HG03025 (cell line): ENCODE data around the gene MAJIN.
"Not testable (repeated sequence)": the region's sequence is repeated elsewhere in the genome, so short reads cannot be mapped to it uniquely, and the experiment has no call there.

ENCODE experiments used
- ATAC-seq: cut with Tn5 transposase; IDR thresholded peaks from one replicate; pipeline ENCODE4 v1.9.1; 2021; ENCODE audit warnings: mild to moderate bottlenecking, moderate library complexity; ENCODE audit not compliant: unreplicated experiment, low FRiP score

MAJIN gene

GRCh38 chr11:64994318-64994717, 22.4 kb upstream of the MAJIN start:
- no peak for ATAC-seq

- ATAC-seq, result no peak
Measured at GRCh38 chr11:64990222-64990923, 18.5 kb upstream of the MAJIN start.

GRCh38 chr11:64989416-64989815, 17.5 kb upstream of the MAJIN start:
- no peak for ATAC-seq

GRCh38 chr11:64987998-64988854, 16.3 kb upstream of the MAJIN start:
- ATAC-seq, result no peak

GRCh38 chr11:64983339-64983738, 11.4 kb upstream of the MAJIN start:
- not testable (repeated sequence) for ATAC-seq

GRCh38 chr11:64976651-64977050, 4.7 kb upstream of the MAJIN start:
- no peak for ATAC-seq

- ATAC-seq, result no peak
Measured at GRCh38 chr11:64974124-64974523, 2.2 kb upstream of the MAJIN start.

- ATAC-seq, result no peak
Measured at GRCh38 chr11:64970731-64971151, 1.2 kb downstream of the MAJIN start.

GRCh38 chr11:64969209-64969608, 2.7 kb downstream of the MAJIN start:
- no peak for ATAC-seq

GRCh38 chr11:64967375-64967774, 4.5 kb downstream of the MAJIN start:
- no peak for ATAC-seq

- ATAC-seq, result no peak
Measured at GRCh38 chr11:64963072-64963631, 8.8 kb downstream of the MAJIN start.

- ATAC-seq, result no peak
Measured at GRCh38 chr11:64960719-64961118, 11.2 kb downstream of the MAJIN start.

- ATAC-seq, result no peak
Measured at GRCh38 chr11:64959498-64959897, 12.4 kb downstream of the MAJIN start.

- ATAC-seq, result no peak
Measured at GRCh38 chr11:64954201-64954600, 17.7 kb downstream of the MAJIN start.

- no peak for ATAC-seq
Measured at GRCh38 chr11:64951529-64951928, 20.4 kb downstream of the MAJIN start.

GRCh38 chr11:64947208-64947814, 24.6 kb downstream of the MAJIN start:
- ATAC-seq, result no peak

GRCh38 chr11:64936539-64936938, 35.4 kb downstream of the MAJIN start:
- no peak for ATAC-seq

GRCh38 chr11:64935359-64936081, 36.4 kb downstream of the MAJIN start, which contains the start of gene GPHA2:
TSS of gene GPHA2 (minus strand) at chr11:64935893. CDS start at chr11:64935460, 433 bp downstream.
- ATAC-seq, result no peak

- ATAC-seq, result no peak
Measured at GRCh38 chr11:64934682-64935358, 37.1 kb downstream of the MAJIN start.
